IMR-90 (cell line): Measurements from ENCODE around the gene NCAM1.

Experiments used
- BHLHE40 ChIP-seq: fragments of 150-350 bp; IDR thresholded peaks from 2 replicates; pipeline ENCODE4 v1.6.1; 2016; ENCODE audit warnings: mild to moderate bottlenecking, low read depth, low read length
- MAFK ChIP-seq: IDR thresholded peaks from 2 replicates; pipeline ENCODE4 v1.6.1; 2012; ENCODE audit warnings: low read depth, low read length, improper control_type of control experiment
- NFE2L2 ChIP-seq: fragments of 150-350 bp; IDR thresholded peaks from 2 replicates; pipeline ENCODE4 v1.6.1; 2016; ENCODE audit warnings: low read depth, mild to moderate bottlenecking, low read length
- POLR2A ChIP-seq: IDR thresholded peaks from 2 replicates; pipeline ENCODE4 v1.6.1; 2012; ENCODE audit warnings: mild to moderate bottlenecking, low read depth, low read length
- TF ChIP-seq, protein P1 (sequence below): fragments of 150-350 bp; IDR thresholded peaks from 2 replicates; pipeline ENCODE4 v1.6.1; 2017; ENCODE audit warnings: mild to moderate bottlenecking, antibody characterized with exemption, low read length, low read depth
- TF ChIP-seq, protein P2 (sequence below): conservative IDR thresholded peaks from 2 replicates; pipeline ENCODE4 v1.5.1; 2012; ENCODE audit warnings: mild to moderate bottlenecking, low read depth, low read length, improper control_type of control experiment

DNA sequence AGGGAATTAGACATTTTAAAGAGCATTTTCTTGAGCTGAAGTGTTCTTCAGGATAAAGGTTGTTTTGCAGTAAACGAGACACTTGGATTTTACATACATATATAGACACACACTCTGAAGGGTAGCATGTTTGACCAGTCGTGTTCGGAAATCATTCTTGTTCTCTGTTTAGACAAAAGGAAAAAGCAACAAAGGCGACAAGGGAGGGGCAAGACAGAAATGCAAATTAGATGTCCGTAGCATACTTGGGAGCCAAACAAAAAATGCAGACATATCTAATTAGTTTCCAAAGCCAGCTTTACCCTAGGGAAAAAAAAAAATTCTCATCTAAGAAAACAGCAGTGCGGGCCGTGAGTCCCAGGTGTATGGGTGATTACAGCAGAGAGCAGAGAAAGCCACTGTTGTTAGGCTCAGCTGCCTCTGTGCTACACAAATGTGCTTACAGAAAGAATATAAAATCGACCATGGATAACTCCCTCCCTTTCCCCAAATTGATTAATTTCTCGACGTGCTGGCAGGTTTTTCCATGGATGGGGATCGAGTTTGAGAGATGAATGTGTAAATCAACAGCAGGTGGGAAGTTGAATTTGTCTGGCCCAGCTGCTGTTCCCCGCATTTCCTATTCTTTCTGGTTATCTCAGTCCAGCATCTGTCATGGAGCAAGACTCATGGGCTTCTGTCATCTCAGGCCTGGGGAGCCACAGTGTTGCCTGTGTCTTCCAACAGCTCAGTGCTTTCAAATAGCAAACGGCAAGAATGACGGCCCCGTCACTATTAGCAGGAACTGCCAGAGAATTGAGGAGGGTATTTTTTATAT, 176.7 kb downstream of the NCAM1 start:
- TF ChIP-seq POLR2A, result no peak
- TF ChIP-seq MAFK, result no peak
- TF ChIP-seq, protein P1, sequence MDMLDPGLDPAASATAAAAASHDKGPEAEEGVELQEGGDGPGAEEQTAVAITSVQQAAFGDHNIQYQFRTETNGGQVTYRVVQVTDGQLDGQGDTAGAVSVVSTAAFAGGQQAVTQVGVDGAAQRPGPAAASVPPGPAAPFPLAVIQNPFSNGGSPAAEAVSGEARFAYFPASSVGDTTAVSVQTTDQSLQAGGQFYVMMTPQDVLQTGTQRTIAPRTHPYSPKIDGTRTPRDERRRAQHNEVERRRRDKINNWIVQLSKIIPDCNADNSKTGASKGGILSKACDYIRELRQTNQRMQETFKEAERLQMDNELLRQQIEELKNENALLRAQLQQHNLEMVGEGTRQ, result no peak
- TF ChIP-seq, protein P2, sequence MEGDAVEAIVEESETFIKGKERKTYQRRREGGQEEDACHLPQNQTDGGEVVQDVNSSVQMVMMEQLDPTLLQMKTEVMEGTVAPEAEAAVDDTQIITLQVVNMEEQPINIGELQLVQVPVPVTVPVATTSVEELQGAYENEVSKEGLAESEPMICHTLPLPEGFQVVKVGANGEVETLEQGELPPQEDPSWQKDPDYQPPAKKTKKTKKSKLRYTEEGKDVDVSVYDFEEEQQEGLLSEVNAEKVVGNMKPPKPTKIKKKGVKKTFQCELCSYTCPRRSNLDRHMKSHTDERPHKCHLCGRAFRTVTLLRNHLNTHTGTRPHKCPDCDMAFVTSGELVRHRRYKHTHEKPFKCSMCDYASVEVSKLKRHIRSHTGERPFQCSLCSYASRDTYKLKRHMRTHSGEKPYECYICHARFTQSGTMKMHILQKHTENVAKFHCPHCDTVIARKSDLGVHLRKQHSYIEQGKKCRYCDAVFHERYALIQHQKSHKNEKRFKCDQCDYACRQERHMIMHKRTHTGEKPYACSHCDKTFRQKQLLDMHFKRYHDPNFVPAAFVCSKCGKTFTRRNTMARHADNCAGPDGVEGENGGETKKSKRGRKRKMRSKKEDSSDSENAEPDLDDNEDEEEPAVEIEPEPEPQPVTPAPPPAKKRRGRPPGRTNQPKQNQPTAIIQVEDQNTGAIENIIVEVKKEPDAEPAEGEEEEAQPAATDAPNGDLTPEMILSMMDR, result no peak
- TF ChIP-seq BHLHE40, result no peak
- TF ChIP-seq NFE2L2, result no peak
